Liver (tissue), 9 donors: ENCODE data around the gene PLLP. TPM values are rescaled to one million over a fixed set of nuclear protein-coding genes. Genes with fewer than 3 reads are reported as not detected.

Source experiments
- DNase-seq: peaks from one replicate; pipeline ENCODE4 v3.0.0-alpha.2; 2017; ENCODE audit warnings: low spot score
- H3K27ac ChIP-seq, 2 donors: one replicate each; pipeline ENCODE4 v1.7.0; 2013; ENCODE audit warnings: inconsistent platforms in 2 of 2, low read length in 2 of 2, control low read depth in 1 of 2, low read depth in 1 of 2, mild to moderate bottlenecking in 1 of 2
- H3K27me3 ChIP-seq, 4 donors: one replicate each; pipeline versions ENCODE4 v1.6.1 to v1.7.0; 2013; ENCODE audit warnings: low read length in 3 of 4, inconsistent platforms in 1 of 4, mild to moderate bottlenecking in 1 of 4, moderate library complexity in 1 of 4; ENCODE audit not compliant: control insufficient read depth in 4 of 4, insufficient read depth in 4 of 4
- H3K36me3 ChIP-seq, 4 donors: one replicate each; pipeline versions ENCODE4 v1.6.1 to v1.7.0; 2013; ENCODE audit warnings: low read length in 3 of 4, mild to moderate bottlenecking in 3 of 4, low read depth in 1 of 4, moderate library complexity in 1 of 4; ENCODE audit not compliant: control insufficient read depth in 4 of 4, insufficient read depth in 3 of 4
- H3K4me1 ChIP-seq, 4 donors: one replicate each; pipeline versions ENCODE4 v1.6.1 to v1.7.0; 2013; ENCODE audit warnings: low read length in 3 of 4, mild to moderate bottlenecking in 3 of 4, moderate library complexity in 1 of 4; ENCODE audit not compliant: control insufficient read depth in 4 of 4, insufficient read depth in 4 of 4
- H3K4me3 ChIP-seq, 3 donors: one replicate each; pipeline versions ENCODE4 v1.6.1 to v1.7.0; 2013; ENCODE audit warnings: low read length in 3 of 3, control low read depth in 1 of 3, low read depth in 1 of 3, mild to moderate bottlenecking in 1 of 3
- H3K9ac ChIP-seq, 2 donors: one replicate each; pipeline ENCODE4 v1.7.0; 2013; ENCODE audit warnings: low read length in 2 of 2, mild to moderate bottlenecking in 2 of 2, moderate library complexity in 2 of 2, control low read depth in 1 of 2, low read depth in 1 of 2
- H3K9me3 ChIP-seq, 4 donors: one replicate each; pipeline versions ENCODE4 v1.6.1 to v1.7.0; 2013; ENCODE audit warnings: low read length in 3 of 4; ENCODE audit not compliant: control insufficient read depth in 4 of 4
- CTCF ChIP-seq: fragments of 150-350 bp; IDR thresholded peaks from 2 replicates; pipeline ENCODE4 v1.5.1; 2017; ENCODE audit warnings: improper control_type of control experiment, low read depth, low read length; ENCODE audit not compliant: missing input control
- EGR1 ChIP-seq, 2 donors: IDR thresholded peaks; 2 replicates each; pipeline ENCODE4 v1.6.1; 2016 to 2018; ENCODE audit warnings: antibody characterized with exemption in 2 of 2, low read depth in 2 of 2
- GABPA ChIP-seq, 2 donors: IDR thresholded peaks in 1 of 2; conservative IDR thresholded peaks in 1 of 2; 2 replicates each; pipeline ENCODE4 v1.6.1; 2016; ENCODE audit warnings: antibody characterized with exemption in 2 of 2, mild to moderate bottlenecking in 1 of 2, moderate library complexity in 1 of 2
- HNF4A ChIP-seq, 2 donors: conservative IDR thresholded peaks; 2 replicates each; pipeline ENCODE4 v1.6.1; 2016; ENCODE audit warnings: antibody characterized with exemption in 2 of 2, mild to moderate bottlenecking in 2 of 2
- HNF4G ChIP-seq: IDR thresholded peaks from 2 replicates; pipeline ENCODE4 v1.6.1; 2016; ENCODE audit warnings: antibody characterized with exemption
- JUND ChIP-seq, 2 donors: IDR thresholded peaks; 2 replicates each; pipeline ENCODE4 v1.6.1; 2016; ENCODE audit warnings: antibody characterized with exemption in 2 of 2
- MAX ChIP-seq: IDR thresholded peaks from 2 replicates; pipeline ENCODE4 v1.6.1; 2016; ENCODE audit warnings: antibody characterized with exemption
- NR2F2 ChIP-seq: IDR thresholded peaks from 2 replicates; pipeline ENCODE4 v1.6.1; 2016; ENCODE audit warnings: antibody characterized with exemption
- RAD21 ChIP-seq, 2 donors: IDR thresholded peaks; 2 replicates each; pipeline ENCODE4 v1.6.1; 2016; ENCODE audit warnings: antibody characterized with exemption in 2 of 2, mild to moderate bottlenecking in 2 of 2
- REST ChIP-seq: IDR thresholded peaks from 2 replicates; pipeline ENCODE4 v1.6.1; 2016; ENCODE audit warnings: antibody characterized with exemption, mild to moderate bottlenecking
- RXRA ChIP-seq, 2 donors: IDR thresholded peaks; 2 replicates each; pipeline ENCODE4 v1.6.1; 2017 to 2018; ENCODE audit warnings: antibody characterized with exemption in 2 of 2, mild to moderate bottlenecking in 1 of 2
- SP1 ChIP-seq: IDR thresholded peaks from 2 replicates; pipeline ENCODE4 v1.6.1; 2018; ENCODE audit warnings: antibody characterized with exemption, mild to moderate bottlenecking
- TAF1 ChIP-seq: conservative IDR thresholded peaks from 2 replicates; pipeline ENCODE4 v1.6.1; 2016; ENCODE audit warnings: antibody characterized with exemption, mild to moderate bottlenecking
- YY1 ChIP-seq: IDR thresholded peaks from 2 replicates; pipeline ENCODE4 v1.6.1; 2016; ENCODE audit warnings: antibody characterized with exemption, mild to moderate bottlenecking
- WGBS: extraction: QIAGEN DNeasy Blood & Tissue Kit; methylation state at CpG from one replicate; pipeline ENCODE4 v1.1.7; 2013; 5-methylcytosine and 5-hydroxymethylcytosine counted together
- polyA plus RNA-seq, 2 donors: library from polyadenylated mRNA; stranded (reverse) in 1 of 2; unstranded in 1 of 2; fragments of 200-250 nt in 1 of 2; fragments of >200 nt in 1 of 2; fragmentation: Nextera tagmentation in 1 of 2; extraction: Ambion mirVana in 1 of 2; gene quantifications; one replicate each; pipeline versions ENCODE4 v1.2.1 to v1.2.3, GENCODE V29; 2013 to 2015
- total RNA-seq, 2 donors: library from RNA; depleted of rRNA; stranded (reverse); fragments of >200 nt; gene quantifications; one replicate each; pipeline ENCODE4 v1.2.3, GENCODE V29; 2014
- donor health status: healthy.
- donor health status: healthy.
- donor health status: healthy.
- donor health status: healthy.
- donor health status: healthy.

PLLP gene
- total and polyA plus RNA-seq, 4 donors = 1.4 to 5.2 (median 2.7) TPM

- Histone ChIP-seq H3K9ac (no peak overlapping the region), H3K4me3 (no peak overlapping the region), H3K36me3 (no peaks in the 10 kb centered on the region), H3K27me3 (no peaks in the 10 kb centered on the region), H3K27ac (no peak overlapping the region), H3K4me1 (peaks cover 1 to 6% (median 3%) of the 10 kb centered on the region in 4 donors), H3K9me3 (no peaks in the 10 kb centered on the region)
- DNase-seq = no peak
- TF ChIP-seq TAF1 = no peak
- no peak for TF ChIP-seq HNF4G
- TF ChIP-seq EGR1 (IDR thresholded peaks at IDR 0.05; ENCODE audit: low read depth in 2 of 2) = no peak
- no peak for TF ChIP-seq YY1
- no peak for TF ChIP-seq GABPA (IDR thresholded peaks at IDR 0.05 in 1 of 2, conservative IDR thresholded peaks at IDR 0.05 in 1 of 2)
- no peak for TF ChIP-seq JUND (IDR thresholded peaks at IDR 0.05)
- no peak for TF ChIP-seq RAD21 (IDR thresholded peaks at IDR 0.05)
- 84% methylated on average over 2 of the region's 2 CpGs for WGBS
Observed at GRCh38 chr16:57319646-57320045, 35.2 kb upstream of the PLLP start.

GRCh38 chr16:57318240-57318970 is 33.9 kb upstream of the PLLP start:
- H3K27ac ChIP-seq = no peak overlapping the region
- no peak for DNase-seq
- H3K9ac ChIP-seq = no peak overlapping the region
- H3K9me3 ChIP-seq = no peaks in the 10 kb centered on the region
- H3K4me1 ChIP-seq = peaks cover 1 to 9% (median 5%) of the 10 kb centered on the region in 4 donors
- TF ChIP-seq REST = no peak
- TF ChIP-seq MAX = no peak
- TF ChIP-seq GABPA (IDR thresholded peaks at IDR 0.05 in 1 of 2, conservative IDR thresholded peaks at IDR 0.05 in 1 of 2) = no peak
- TF ChIP-seq RXRA (IDR thresholded peaks at IDR 0.05) = no peak
- TF ChIP-seq YY1 = no peak
- no peak overlapping the region for H3K4me3 ChIP-seq
- H3K27me3 ChIP-seq = no peaks in the 10 kb centered on the region
- no peaks in the 10 kb centered on the region for H3K36me3 ChIP-seq
- WGBS = 91% methylated on average over 13 of the region's 13 CpGs

- 84% methylated on average over 3 of the region's 3 CpGs for WGBS
- H3K4me3 ChIP-seq = no peak overlapping the region
- no peak for DNase-seq
- no peaks in the 10 kb centered on the region for H3K36me3 ChIP-seq
- H3K9ac ChIP-seq = no peak overlapping the region
- no peaks in the 10 kb centered on the region for H3K9me3 ChIP-seq
- no peak overlapping the region for H3K27ac ChIP-seq
- peaks cover 1 to 9% (median 5%) of the 10 kb centered on the region in 4 donors for H3K4me1 ChIP-seq
- TF ChIP-seq NR2F2 (peak; percentile 22), MAX (no peak), JUND (IDR thresholded peaks at IDR 0.05) (peak; percentile 94), CTCF (no peak), HNF4G (no peak), EGR1 (IDR thresholded peaks at IDR 0.05; ENCODE audit: low read depth in 2 of 2) (no peak), HNF4A (conservative IDR thresholded peaks at IDR 0.05) (no peak), SP1 (no peak), RXRA (IDR thresholded peaks at IDR 0.05) (no peak)
- H3K27me3 ChIP-seq = no peaks in the 10 kb centered on the region
Observed at GRCh38 chr16:57316390-57317017, 32.0 kb upstream of the PLLP start.
